Measurements from ENCODE around the gene ZNF311. TPM values are rescaled to one million over a fixed set of nuclear protein-coding genes. Genes with fewer than 3 reads are reported as not detected.
A peak's percentile ranks its signal among the peaks of the same experiment; 100 is the strongest.

ZNF311 gene
- total and polyA plus RNA-seq, 9 of the 15 experiments (the other 6 are each of a cell fraction or from before 2014, with no cell fraction given) = 5.1 to 10.0 (median 7.5) TPM

DNA sequence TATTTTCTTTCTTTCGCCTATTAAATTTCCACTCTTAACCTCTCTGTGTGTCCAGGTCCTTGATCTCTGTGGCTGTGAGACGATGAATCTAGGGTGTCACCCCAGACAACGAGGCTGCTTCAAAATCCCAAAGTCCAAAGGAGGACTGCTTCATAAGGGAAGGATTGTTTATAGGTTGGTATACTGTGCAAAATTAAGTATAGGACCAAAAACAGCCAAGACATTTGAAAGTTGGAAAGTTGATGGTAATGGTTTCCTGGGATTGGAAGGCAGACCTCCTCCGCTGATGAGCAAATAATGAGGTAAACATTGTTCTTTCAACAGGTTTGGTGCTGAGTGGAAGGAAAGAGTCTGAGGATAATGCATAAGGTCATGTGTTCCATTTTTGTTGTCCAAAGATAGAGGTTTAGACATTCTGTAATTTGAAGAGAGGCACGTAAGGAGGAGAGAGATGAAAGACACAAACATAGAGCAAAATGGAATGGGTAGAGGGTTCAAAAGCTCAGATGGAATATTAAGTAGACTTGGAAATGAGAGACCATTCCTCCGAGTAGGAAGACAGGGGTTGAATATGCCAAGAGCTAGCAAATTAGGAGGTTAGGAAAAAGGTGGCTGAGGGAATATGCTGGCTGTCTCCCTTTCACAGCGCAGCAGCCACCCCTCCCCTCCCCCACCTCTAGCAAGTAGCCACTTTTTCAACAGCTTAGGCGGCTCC lies 24.8 kb downstream of the ZNF311 start (continued):
- TF ChIP-seq ZNF41 (CRISPR knock-in tag; conservative IDR thresholded peaks at IDR 0.05) = no peak
- TF ChIP-seq DNMT1 (IDR thresholded peaks at IDR 0.05) = no peak
- no peak for TF ChIP-seq ZNF354B (CRISPR knock-in tag; IDR thresholded peaks at IDR 0.05)
- no peak for TF ChIP-seq ZKSCAN1 (IDR thresholded peaks at IDR 0.05; ENCODE audit: low read depth, low read length)
- TF ChIP-seq, protein P1, sequence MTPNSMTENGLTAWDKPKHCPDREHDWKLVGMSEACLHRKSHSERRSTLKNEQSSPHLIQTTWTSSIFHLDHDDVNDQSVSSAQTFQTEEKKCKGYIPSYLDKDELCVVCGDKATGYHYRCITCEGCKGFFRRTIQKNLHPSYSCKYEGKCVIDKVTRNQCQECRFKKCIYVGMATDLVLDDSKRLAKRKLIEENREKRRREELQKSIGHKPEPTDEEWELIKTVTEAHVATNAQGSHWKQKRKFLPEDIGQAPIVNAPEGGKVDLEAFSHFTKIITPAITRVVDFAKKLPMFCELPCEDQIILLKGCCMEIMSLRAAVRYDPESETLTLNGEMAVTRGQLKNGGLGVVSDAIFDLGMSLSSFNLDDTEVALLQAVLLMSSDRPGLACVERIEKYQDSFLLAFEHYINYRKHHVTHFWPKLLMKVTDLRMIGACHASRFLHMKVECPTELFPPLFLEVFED (CRISPR knock-in tag; conservative IDR thresholded peaks at IDR 0.05) = no peak
- TF ChIP-seq, protein P2, sequence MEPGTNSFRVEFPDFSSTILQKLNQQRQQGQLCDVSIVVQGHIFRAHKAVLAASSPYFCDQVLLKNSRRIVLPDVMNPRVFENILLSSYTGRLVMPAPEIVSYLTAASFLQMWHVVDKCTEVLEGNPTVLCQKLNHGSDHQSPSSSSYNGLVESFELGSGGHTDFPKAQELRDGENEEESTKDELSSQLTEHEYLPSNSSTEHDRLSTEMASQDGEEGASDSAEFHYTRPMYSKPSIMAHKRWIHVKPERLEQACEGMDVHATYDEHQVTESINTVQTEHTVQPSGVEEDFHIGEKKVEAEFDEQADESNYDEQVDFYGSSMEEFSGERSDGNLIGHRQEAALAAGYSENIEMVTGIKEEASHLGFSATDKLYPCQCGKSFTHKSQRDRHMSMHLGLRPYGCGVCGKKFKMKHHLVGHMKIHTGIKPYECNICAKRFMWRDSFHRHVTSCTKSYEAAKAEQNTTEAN (CRISPR knock-in tag; IDR thresholded peaks at IDR 0.05) = no peak
- TF ChIP-seq YBX1 (IDR thresholded peaks at IDR 0.05) = no peak
- TF ChIP-seq, protein P3, sequence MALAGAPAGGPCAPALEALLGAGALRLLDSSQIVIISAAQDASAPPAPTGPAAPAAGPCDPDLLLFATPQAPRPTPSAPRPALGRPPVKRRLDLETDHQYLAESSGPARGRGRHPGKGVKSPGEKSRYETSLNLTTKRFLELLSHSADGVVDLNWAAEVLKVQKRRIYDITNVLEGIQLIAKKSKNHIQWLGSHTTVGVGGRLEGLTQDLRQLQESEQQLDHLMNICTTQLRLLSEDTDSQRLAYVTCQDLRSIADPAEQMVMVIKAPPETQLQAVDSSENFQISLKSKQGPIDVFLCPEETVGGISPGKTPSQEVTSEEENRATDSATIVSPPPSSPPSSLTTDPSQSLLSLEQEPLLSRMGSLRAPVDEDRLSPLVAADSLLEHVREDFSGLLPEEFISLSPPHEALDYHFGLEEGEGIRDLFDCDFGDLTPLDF (CRISPR knock-in tag; IDR thresholded peaks at IDR 0.05) = no peak
- TF ChIP-seq FOXK1 (CRISPR knock-in tag; IDR thresholded peaks at IDR 0.05; ENCODE audit: borderline replicate concordance) = no peak
- no peak for TF ChIP-seq MYC (IDR thresholded peaks at IDR 0.05; ENCODE audit: low read depth, low read length)
- TF ChIP-seq MYC (CRISPR knock-in tag; IDR thresholded peaks at IDR 0.05; ENCODE audit: borderline replicate concordance, low read depth) = no peak
- TF ChIP-seq, protein P4, sequence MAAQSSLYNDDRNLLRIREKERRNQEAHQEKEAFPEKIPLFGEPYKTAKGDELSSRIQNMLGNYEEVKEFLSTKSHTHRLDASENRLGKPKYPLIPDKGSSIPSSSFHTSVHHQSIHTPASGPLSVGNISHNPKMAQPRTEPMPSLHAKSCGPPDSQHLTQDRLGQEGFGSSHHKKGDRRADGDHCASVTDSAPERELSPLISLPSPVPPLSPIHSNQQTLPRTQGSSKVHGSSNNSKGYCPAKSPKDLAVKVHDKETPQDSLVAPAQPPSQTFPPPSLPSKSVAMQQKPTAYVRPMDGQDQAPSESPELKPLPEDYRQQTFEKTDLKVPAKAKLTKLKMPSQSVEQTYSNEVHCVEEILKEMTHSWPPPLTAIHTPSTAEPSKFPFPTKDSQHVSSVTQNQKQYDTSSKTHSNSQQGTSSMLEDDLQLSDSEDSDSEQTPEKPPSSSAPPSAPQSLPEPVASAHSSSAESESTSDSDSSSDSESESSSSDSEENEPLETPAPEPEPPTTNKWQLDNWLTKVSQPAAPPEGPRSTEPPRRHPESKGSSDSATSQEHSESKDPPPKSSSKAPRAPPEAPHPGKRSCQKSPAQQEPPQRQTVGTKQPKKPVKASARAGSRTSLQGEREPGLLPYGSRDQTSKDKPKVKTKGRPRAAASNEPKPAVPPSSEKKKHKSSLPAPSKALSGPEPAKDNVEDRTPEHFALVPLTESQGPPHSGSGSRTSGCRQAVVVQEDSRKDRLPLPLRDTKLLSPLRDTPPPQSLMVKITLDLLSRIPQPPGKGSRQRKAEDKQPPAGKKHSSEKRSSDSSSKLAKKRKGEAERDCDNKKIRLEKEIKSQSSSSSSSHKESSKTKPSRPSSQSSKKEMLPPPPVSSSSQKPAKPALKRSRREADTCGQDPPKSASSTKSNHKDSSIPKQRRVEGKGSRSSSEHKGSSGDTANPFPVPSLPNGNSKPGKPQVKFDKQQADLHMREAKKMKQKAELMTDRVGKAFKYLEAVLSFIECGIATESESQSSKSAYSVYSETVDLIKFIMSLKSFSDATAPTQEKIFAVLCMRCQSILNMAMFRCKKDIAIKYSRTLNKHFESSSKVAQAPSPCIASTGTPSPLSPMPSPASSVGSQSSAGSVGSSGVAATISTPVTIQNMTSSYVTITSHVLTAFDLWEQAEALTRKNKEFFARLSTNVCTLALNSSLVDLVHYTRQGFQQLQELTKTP (IDR thresholded peaks at IDR 0.05; ENCODE audit: low read depth in 1 of 2, partially characterized antibody in 2 of 2) = peak in 1 of 2 experiments; percentile 59
- TF ChIP-seq ZNF79 (CRISPR knock-in tag; IDR thresholded peaks at IDR 0.05; ENCODE audit: low read depth) = no peak
- no peak for TF ChIP-seq POLR2AphosphoS5 (IDR thresholded peaks at IDR 0.05; ENCODE audit: control insufficient read depth, insufficient read depth, low read depth, low read length)
- TF ChIP-seq, protein P5, sequence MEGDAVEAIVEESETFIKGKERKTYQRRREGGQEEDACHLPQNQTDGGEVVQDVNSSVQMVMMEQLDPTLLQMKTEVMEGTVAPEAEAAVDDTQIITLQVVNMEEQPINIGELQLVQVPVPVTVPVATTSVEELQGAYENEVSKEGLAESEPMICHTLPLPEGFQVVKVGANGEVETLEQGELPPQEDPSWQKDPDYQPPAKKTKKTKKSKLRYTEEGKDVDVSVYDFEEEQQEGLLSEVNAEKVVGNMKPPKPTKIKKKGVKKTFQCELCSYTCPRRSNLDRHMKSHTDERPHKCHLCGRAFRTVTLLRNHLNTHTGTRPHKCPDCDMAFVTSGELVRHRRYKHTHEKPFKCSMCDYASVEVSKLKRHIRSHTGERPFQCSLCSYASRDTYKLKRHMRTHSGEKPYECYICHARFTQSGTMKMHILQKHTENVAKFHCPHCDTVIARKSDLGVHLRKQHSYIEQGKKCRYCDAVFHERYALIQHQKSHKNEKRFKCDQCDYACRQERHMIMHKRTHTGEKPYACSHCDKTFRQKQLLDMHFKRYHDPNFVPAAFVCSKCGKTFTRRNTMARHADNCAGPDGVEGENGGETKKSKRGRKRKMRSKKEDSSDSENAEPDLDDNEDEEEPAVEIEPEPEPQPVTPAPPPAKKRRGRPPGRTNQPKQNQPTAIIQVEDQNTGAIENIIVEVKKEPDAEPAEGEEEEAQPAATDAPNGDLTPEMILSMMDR (IDR thresholded peaks at IDR 0.05 in 2 of 3, conservative IDR thresholded peaks at IDR 0.05 in 1 of 3; ENCODE audit: insufficient read depth in 2 of 3, low read depth in 1 of 3, low read length in 3 of 3) = no peak
- no peak for TF ChIP-seq HSF4 (CRISPR knock-in tag; IDR thresholded peaks at IDR 0.05; ENCODE audit: borderline replicate concordance)
- no peak for TF ChIP-seq CBFA2T2 (conservative IDR thresholded peaks at IDR 0.05)
- no peak for TF ChIP-seq NFE2 (IDR thresholded peaks at IDR 0.05; ENCODE audit: low read depth)
